Smooth muscle cell (in vitro differentiated cells): ENCODE data around the gene DNAJC13. TPM values are rescaled to one million over a fixed set of nuclear protein-coding genes. Genes with fewer than 3 reads are reported as not detected.

ENCODE experiments used
- DNase-seq: peaks from one replicate; lab custom pipeline; 2025; ENCODE audit not compliant: unreplicated experiment; lab: John Stamatoyannopoulos, UW
- H2AFZ ChIP-seq: fragments of 200-600 bp; sonication (generic); 2 replicates; pipeline ENCODE4 v1.6.0; 2016; ENCODE audit warnings: antibody characterized with exemption, low read depth, mild to moderate bottlenecking
- H3F3A ChIP-seq: fragments of 200-600 bp; sonication (generic); 2 replicates; pipeline ENCODE4 v1.6.0; 2017; ENCODE audit warnings: antibody characterized with exemption, low read depth
- H3K27ac ChIP-seq: fragments of 200-600 bp; sonication (generic); 2 replicates; pipeline ENCODE4 v1.5.1; 2016; ENCODE audit warnings: low read depth, mild to moderate bottlenecking
- H3K27me3 ChIP-seq: fragments of 200-600 bp; sonication (generic); 2 replicates; pipeline ENCODE4 v1.6.1; 2016; ENCODE audit warnings: low read depth, mild to moderate bottlenecking
- H3K36me3 ChIP-seq: fragments of 200-600 bp; sonication (generic); 2 replicates; pipeline ENCODE4 v1.5.1; 2016; ENCODE audit warnings: low read depth
- H3K4me1 ChIP-seq: fragments of 200-600 bp; sonication (generic); 2 replicates; pipeline ENCODE4 v1.5.1; 2016; ENCODE audit warnings: low read depth
- H3K4me2 ChIP-seq: fragments of 200-600 bp; sonication (generic); 2 replicates; pipeline ENCODE4 v1.6.0; 2016; ENCODE audit warnings: mild to moderate bottlenecking
- H3K4me3 ChIP-seq: fragments of 200-600 bp; sonication (generic); 2 replicates; pipeline ENCODE4 v1.5.1; 2016; ENCODE audit warnings: mild to moderate bottlenecking
- H3K79me2 ChIP-seq: fragments of 200-600 bp; sonication (generic); 2 replicates; pipeline ENCODE4 v1.6.0; 2016; ENCODE audit warnings: low read depth, mild to moderate bottlenecking
- H3K9ac ChIP-seq: fragments of 200-600 bp; sonication (generic); 2 replicates; pipeline ENCODE4 v1.6.0; 2016; ENCODE audit warnings: low read depth
- H3K9me3 ChIP-seq: fragments of 200-600 bp; sonication (generic); replicated peaks from 2 replicates; pipeline ENCODE4 v1.5.1; 2016; ENCODE audit warnings: low read depth
- H4K20me1 ChIP-seq: fragments of 200-600 bp; sonication (generic); 2 replicates; pipeline ENCODE4 v1.6.0; 2016; ENCODE audit warnings: low read depth
- WGBS: methylation state at CpG from one replicate; pipeline ENCODE4 v1.1.7; 2016; ENCODE audit warnings: low lambda C conversion rate; 5-methylcytosine and 5-hydroxymethylcytosine counted together
- polyA plus RNA-seq: library from polyadenylated mRNA; unstranded; fragments of >200 nt; fragmentation: Nextera tagmentation; extraction: Ambion mirVana; gene quantifications from 2 replicates; pipeline ENCODE4 v1.2.1, GENCODE V29; 2016
- total RNA-seq: library from RNA; depleted of rRNA; stranded (reverse); fragments of >200 nt; gene quantifications from 2 replicates; pipeline ENCODE4 v1.2.3, GENCODE V29; 2014
- TF ChIP-seq, protein P1 (sequence below): fragments of 200-600 bp; sonication (generic); IDR thresholded peaks from 2 replicates; pipeline ENCODE4 v1.5.1; 2017; ENCODE audit warnings: borderline replicate concordance, mild to moderate bottlenecking, antibody characterized with exemption; ENCODE audit not compliant: insufficient read depth, poor library complexity, severe bottlenecking

DNAJC13 gene
- total and polyA plus RNA-seq, 2 experiments from 2014 or later = 11.1 to 47.9 TPM

DNA sequence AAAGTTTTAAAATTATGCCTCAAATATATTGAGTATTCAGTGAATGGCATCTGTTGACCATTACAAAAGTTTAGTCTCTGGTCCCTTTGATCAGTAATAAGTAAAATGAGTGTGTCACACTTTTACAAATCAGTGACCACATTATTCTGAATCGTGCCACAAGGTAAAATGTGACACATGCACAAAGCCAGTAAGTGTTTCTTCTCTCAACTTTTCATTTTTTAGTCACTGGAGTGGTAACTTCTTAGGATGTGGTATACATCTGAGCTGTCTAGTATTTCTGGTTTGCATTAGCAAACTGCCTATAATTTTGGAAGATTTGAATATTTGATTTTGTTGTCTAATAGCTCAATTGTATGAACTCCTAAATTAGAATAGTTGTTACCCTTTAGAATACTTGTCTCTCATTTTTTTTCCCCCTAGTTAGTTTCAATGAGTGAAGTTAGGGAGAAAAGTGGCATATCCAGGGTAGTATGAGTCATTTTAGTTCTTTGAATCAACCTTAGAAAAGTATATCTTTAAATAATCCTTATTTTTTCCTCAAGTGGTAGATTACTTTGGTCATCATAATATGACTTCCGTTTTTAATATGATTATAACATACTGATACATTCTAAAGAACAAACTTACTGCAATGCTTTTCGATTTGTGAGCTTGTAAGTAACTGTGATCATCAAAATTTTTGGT, 18.1 kb downstream of the DNAJC13 start:
- Histone ChIP-seq H3K36me3 (no peaks in the 10 kb centered on the region), H3K4me2 (no peak overlapping the region), H4K20me1 (peaks cover 39% of the 10 kb centered on the region), H3K9me3 (no peaks in the 10 kb centered on the region), H2AFZ (no peak overlapping the region), H3F3A (no peaks in the 10 kb centered on the region), H3K27ac (peak overlapping the region; percentile 1), H3K4me1 (no peaks in the 10 kb centered on the region), H3K9ac (no peak overlapping the region), H3K4me3 (no peak overlapping the region), H3K79me2 (peaks cover 34% of the 10 kb centered on the region), H3K27me3 (no peaks in the 10 kb centered on the region)
- TF ChIP-seq, protein P1, sequence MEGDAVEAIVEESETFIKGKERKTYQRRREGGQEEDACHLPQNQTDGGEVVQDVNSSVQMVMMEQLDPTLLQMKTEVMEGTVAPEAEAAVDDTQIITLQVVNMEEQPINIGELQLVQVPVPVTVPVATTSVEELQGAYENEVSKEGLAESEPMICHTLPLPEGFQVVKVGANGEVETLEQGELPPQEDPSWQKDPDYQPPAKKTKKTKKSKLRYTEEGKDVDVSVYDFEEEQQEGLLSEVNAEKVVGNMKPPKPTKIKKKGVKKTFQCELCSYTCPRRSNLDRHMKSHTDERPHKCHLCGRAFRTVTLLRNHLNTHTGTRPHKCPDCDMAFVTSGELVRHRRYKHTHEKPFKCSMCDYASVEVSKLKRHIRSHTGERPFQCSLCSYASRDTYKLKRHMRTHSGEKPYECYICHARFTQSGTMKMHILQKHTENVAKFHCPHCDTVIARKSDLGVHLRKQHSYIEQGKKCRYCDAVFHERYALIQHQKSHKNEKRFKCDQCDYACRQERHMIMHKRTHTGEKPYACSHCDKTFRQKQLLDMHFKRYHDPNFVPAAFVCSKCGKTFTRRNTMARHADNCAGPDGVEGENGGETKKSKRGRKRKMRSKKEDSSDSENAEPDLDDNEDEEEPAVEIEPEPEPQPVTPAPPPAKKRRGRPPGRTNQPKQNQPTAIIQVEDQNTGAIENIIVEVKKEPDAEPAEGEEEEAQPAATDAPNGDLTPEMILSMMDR = no peak
- WGBS = 95% methylated on average over 3 of the region's 3 CpGs
- DNase-seq = no peak

DNA sequence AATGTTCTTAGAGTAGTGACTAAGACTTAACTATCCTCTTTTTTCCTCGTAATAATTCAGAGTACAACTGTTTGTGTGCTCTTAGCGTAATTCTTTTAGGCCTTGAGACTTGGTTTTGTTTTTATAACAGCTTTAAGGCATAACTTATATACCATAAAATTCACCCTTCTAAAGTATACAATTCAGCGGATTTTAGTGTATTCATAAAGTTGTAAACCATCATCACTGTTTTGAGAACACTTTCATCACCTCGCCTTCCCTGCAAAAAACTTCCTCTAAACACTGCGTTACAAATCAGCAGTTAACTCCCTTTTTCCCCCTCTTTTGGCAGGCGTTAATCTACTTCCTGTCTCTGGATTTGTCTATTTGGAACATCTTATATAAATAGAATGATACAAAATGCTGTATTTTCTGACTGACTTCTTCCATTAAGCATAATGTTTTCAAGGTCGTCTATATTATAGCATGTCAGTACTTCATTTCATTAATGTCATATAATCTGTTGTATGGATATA, 18.7 kb downstream of the DNAJC13 start:
- H3K27ac ChIP-seq = no peak overlapping the region
- H3K79me2 ChIP-seq = peaks cover 29% of the 10 kb centered on the region
- H3K4me1 ChIP-seq = no peaks in the 10 kb centered on the region
- no peak overlapping the region for H3K9ac ChIP-seq
- 60% methylated on average over 7 of the region's 7 CpGs for WGBS
- no peaks in the 10 kb centered on the region for H3K9me3 ChIP-seq
- no peak overlapping the region for H3K4me2 ChIP-seq
- no peak for DNase-seq
- no peaks in the 10 kb centered on the region for H3K36me3 ChIP-seq
- no peak overlapping the region for H3K4me3 ChIP-seq
- TF ChIP-seq, protein P1 = no peak
- H3F3A ChIP-seq = no peaks in the 10 kb centered on the region
- no peaks in the 10 kb centered on the region for H3K27me3 ChIP-seq
- no peak overlapping the region for H2AFZ ChIP-seq
- peaks cover 33% of the 10 kb centered on the region for H4K20me1 ChIP-seq

- no peak overlapping the region for H3K9ac ChIP-seq
- TF ChIP-seq, protein P1 = no peak
- WGBS = 68% methylated on average over 5 of the region's 5 CpGs
These were observed 26.1 kb downstream of the DNAJC13 start for GRCh38 chr3:132443421-132443820.

GRCh38 chr3:132444383-132444782, 27.1 kb downstream of the DNAJC13 start:
- H3F3A ChIP-seq = peaks cover 10% of the 10 kb centered on the region
- peaks cover 41% of the 10 kb centered on the region for H3K79me2 ChIP-seq
- no peaks in the 10 kb centered on the region for H3K36me3 ChIP-seq
- no peak overlapping the region for H3K4me3 ChIP-seq
- peak overlapping the region; percentile 22 for H3K4me2 ChIP-seq
- DNase-seq = no peak
- H2AFZ ChIP-seq = no peak overlapping the region
- no peaks in the 10 kb centered on the region for H3K9me3 ChIP-seq
- peaks cover 55% of the 10 kb centered on the region for H4K20me1 ChIP-seq
- no peaks in the 10 kb centered on the region for H3K27me3 ChIP-seq
- H3K9ac ChIP-seq = no peak overlapping the region
- TF ChIP-seq, protein P1 = no peak
- peak overlapping the region; percentile 25 for H3K27ac ChIP-seq
- H3K4me1 ChIP-seq = peaks cover 20% of the 10 kb centered on the region

More at GRCh38 chr3:132443421-132443820, 26.1 kb downstream of the DNAJC13 start:
- H3K4me3 ChIP-seq = no peak overlapping the region
- no peaks in the 10 kb centered on the region for H3K27me3 ChIP-seq
- no peaks in the 10 kb centered on the region for H3K36me3 ChIP-seq
- peak overlapping the region; percentile 25 for H3K27ac ChIP-seq
- H2AFZ ChIP-seq = no peak overlapping the region
- H3K4me1 ChIP-seq = peaks cover 20% of the 10 kb centered on the region
- peaks cover 56% of the 10 kb centered on the region for H4K20me1 ChIP-seq
- H3K4me2 ChIP-seq = no peak overlapping the region
- no peaks in the 10 kb centered on the region for H3K9me3 ChIP-seq
- peaks cover 48% of the 10 kb centered on the region for H3K79me2 ChIP-seq
- peaks cover 10% of the 10 kb centered on the region for H3F3A ChIP-seq
- DNase-seq = no peak
